Suppressor macrophage treated with lipopolysaccharide for 4 hours (primary cell): ENCODE results near the gene SH3BGRL2.
A peak's percentile ranks its signal among the peaks of the same experiment; 100 is the strongest.
"Not testable (repeated sequence)": the region's sequence is repeated elsewhere in the genome, so short reads cannot be mapped to it uniquely, and the experiment has no call there.

Experiments
- DNase-seq: peaks from one replicate; pipeline ENCODE4 v3.0.0-alpha.2; 2020

Gene SH3BGRL2

GRCh38 chr6:79650950-79651349, 19.8 kb downstream of the SH3BGRL2 start:
- no peak for DNase-seq

GRCh38 chr6:79656134-79656533, 25.0 kb downstream of the SH3BGRL2 start:
- no peak for DNase-seq

DNA sequence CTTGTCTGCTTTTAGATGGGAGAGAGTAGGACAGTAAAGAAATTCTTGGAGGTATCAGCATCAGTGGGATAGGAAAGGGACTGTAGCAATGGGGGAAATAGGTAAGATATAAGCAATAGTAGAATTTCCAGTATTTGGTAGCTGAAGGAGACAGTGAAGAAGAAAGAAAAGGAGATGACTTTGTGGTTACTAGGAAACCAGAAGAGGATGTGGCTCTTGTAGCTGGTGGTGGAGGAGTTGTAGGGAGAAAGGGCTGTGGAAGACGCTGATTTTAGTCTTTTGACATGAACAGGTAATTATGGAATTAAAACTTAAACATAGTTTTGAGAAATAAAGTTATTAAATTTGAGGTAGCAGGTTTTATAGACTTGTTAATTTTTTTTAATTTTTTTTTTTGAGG, 26.1 kb downstream of the SH3BGRL2 start:
- DNase-seq = no peak

DNA sequence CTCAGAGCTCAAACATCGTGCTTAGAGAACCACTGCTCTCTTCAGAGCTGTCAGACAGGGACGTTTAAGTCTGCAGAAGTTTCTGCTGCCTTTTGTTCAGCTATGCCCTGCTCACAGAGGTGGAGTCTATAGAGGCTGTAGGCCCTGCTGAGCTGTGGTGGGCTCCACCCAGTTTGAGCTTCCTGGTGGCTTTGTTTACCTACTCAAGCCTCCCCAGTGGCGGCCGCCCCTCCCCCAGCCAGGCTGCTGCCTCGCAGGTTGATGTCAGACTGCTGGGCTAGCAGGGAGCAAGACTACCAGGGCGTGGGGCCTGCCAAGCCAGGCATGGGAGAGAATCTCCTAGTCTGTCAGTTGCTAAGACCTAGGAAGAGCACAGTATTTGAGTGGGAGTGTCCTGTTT, 32.5 kb downstream of the SH3BGRL2 start:
- not testable (repeated sequence) for DNase-seq

GRCh38 chr6:79665725-79666551, 34.8 kb downstream of the SH3BGRL2 start:
- DNase-seq = no peak

- no peak for DNase-seq
Measured at GRCh38 chr6:79666634-79667033, 35.5 kb downstream of the SH3BGRL2 start.

DNA sequence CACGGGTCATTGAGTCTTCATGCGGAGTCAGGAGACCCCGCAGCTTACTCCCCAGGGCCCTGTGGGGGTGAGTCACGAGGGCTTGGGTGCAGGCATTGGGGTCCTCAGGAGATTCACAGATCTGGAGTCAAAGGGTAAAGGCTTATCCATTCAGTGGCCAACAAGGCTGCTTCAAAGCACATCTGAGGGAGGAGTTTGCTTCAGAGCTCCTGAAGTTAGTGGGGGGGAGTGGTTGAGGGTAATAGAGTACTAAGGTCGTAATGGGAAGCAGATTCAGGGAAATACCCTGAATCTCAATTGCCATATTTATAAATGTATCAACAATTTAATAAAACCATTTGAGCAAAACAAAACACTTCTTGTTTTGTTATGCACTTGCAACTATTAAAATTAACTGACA, 37.3 kb downstream of the SH3BGRL2 start:
- DNase-seq = no peak

DNA sequence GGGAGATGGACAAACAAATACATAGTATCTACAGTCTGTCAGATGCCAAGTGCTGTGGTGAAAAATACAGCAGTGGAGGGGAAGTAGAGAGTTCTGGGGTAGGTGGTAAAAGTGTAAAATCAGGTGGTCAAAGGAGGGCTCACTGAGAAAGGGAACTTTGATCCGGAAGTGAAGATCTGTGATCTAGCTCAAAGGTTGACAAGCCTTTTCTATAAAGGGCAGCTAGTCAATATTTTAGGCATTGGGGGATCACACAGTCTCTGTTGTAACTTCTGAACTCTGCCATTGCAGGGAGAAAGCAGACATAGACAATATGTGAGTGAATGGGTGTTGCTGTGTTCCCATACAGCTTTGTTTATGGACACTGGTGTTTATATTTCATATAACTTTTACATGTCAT, 38.6 kb downstream of the SH3BGRL2 start:
- no peak for DNase-seq

DNA sequence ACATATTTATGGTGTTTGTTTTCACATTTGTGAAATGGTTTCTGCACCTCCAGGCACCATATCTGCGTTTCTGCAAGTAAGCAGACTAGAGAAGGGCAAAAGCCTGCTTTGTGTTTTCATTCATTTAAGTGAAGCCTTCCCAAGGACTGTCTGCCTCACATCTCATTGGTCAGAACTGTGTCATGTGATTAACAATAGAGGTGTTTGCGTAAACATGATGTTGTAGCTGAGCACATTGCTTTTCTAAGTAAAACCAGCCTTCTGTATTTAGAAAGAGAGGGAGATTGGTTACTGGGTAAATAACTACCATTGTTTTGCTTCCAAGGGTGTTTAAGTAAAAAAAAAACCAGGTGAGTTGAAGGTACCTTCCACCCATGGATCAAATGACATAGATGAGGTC, 39.7 kb downstream of the SH3BGRL2 start:
- DNase-seq = no peak

- DNase-seq = no peak
Measured at GRCh38 chr6:79671600-79672266, 40.6 kb downstream of the SH3BGRL2 start.

DNA sequence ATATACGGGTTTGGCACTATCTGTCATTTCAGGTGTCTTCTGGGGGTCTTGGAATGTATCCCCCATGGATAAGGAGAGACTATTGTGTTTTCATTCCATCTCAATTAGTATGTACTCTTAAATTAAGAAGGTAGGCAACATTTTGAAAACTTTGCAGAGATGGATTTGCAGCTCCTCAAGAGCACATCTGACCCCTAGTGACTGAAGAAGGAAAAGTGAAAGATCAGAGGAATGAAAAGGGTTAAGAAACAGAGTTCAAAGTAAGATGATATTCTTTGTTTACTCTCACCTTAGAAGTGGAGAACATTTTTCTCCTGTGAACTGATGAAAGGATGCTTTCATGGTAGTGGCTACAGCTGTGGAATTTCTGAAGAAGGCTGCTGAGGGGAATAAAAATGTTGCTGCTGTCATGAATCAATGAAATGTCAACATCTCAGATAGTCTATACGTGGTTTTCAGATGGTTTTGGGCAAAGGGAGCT, 41.5 kb downstream of the SH3BGRL2 start:
- peak; percentile 3 for DNase-seq

DNA sequence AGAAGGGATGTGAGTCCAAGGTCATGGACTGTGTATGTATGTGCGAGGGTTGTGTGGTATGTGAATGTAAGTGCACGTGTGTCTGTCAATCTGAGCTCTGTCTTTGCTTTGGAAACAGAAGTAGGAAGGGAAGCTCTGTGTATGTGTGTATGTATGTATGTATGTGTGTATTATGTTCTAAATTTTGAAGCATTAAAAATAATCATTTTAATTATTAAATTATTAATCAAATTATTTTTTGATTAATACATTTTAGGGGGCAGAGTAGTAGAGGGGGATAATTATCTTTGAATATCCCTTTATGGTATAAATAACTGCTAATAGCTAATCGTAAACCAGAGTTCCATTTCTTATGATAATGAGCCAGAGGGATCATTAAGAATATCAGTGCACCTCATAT, 42.8 kb downstream of the SH3BGRL2 start:
- DNase-seq = no peak

- no peak for DNase-seq
Measured at GRCh38 chr6:79676785-79677736, 45.9 kb downstream of the SH3BGRL2 start.

- DNase-seq = not testable (repeated sequence)
Measured at GRCh38 chr6:79682682-79683081, 51.6 kb downstream of the SH3BGRL2 start.

- no peak for DNase-seq
Measured at GRCh38 chr6:79684876-79685275, 53.7 kb downstream of the SH3BGRL2 start.

DNA sequence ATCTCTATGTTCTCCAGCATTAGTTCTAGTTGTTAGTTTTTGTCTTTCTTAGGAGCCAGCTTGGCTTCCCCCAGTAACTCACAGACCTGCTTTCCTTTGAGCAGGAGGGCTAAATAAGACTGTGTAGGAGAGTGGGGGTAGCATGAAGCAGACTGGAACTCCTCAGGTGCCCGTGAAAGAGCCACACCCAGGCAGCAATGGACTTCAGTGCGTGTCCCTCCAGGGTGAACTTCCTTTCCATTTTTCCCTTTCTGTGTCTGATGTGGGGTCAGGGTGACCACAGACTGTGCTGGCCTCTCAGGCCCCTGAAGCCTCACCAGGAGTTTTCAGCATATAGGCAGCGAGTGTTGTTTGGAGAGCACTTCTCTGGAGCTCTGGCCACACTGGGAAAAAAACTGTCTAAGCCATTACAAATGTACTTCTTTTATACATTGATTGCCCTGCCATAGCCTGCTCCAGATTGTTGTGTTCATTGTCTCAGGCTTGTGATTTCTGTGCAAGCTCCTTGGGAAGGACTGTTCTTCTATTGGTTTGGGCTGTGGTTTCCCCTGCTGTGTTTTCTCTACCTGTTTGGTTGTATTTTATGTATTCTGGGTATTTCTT, 55.7 kb downstream of the SH3BGRL2 start:
- DNase-seq = no peak

GRCh38 chr6:79687759-79688158, 56.6 kb downstream of the SH3BGRL2 start:
- DNase-seq = no peak

GRCh38 chr6:79694156-79694555, 63.0 kb downstream of the SH3BGRL2 start:
- no peak for DNase-seq

- no peak for DNase-seq
Measured at GRCh38 chr6:79694623-79695343, 63.7 kb downstream of the SH3BGRL2 start.

DNA sequence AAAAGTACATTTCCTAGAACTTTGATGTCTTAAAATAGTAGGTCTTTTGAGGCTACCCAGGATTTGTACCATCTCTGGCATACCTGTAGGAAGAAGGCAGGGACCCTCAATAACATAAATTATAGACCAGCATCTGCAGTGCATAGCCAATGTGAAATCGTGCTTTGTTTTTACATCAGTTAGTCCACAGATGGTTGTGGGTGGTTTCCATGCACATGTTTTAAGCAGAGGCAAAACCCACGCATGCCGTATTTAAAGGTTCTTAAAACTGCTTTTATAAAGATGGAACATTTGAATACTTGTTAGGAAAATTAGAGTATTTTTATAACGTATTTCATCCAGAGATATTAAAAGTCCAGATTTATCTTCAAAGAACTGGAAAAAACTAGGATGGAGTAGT, 66.3 kb downstream of the SH3BGRL2 start:
- no peak for DNase-seq

- no peak for DNase-seq
Measured at GRCh38 chr6:79699606-79700005, 68.5 kb downstream of the SH3BGRL2 start.

DNA sequence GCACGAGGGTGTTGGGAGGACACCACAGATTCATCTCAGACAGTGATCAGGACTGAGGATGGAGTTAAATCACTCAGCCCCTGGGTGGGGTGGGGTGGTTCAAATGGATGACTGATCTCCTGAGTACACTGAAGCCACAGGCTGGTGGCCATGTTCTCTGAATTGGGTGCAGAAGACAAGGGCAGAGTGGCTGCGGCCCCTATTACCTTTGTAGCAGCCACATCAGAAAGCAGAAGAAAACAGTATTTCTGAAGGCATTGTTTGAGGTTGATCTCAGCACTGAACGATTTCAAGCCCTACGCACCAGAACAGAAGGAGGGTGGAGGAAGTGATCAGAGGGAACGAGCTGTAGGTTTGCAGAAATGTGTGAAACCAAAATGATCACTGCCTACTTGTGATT, 71.6 kb downstream of the SH3BGRL2 start:
- DNase-seq = no peak
